ENCODE data around the gene FAM98A.

FAM98A gene

GRCh38 chr2:33589444-33589843, 9.7 kb downstream of the FAM98A start:
- no peak overlapping the region for H3K27ac ChIP-seq
- TF ChIP-seq, protein P1, sequence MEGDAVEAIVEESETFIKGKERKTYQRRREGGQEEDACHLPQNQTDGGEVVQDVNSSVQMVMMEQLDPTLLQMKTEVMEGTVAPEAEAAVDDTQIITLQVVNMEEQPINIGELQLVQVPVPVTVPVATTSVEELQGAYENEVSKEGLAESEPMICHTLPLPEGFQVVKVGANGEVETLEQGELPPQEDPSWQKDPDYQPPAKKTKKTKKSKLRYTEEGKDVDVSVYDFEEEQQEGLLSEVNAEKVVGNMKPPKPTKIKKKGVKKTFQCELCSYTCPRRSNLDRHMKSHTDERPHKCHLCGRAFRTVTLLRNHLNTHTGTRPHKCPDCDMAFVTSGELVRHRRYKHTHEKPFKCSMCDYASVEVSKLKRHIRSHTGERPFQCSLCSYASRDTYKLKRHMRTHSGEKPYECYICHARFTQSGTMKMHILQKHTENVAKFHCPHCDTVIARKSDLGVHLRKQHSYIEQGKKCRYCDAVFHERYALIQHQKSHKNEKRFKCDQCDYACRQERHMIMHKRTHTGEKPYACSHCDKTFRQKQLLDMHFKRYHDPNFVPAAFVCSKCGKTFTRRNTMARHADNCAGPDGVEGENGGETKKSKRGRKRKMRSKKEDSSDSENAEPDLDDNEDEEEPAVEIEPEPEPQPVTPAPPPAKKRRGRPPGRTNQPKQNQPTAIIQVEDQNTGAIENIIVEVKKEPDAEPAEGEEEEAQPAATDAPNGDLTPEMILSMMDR (conservative IDR thresholded peaks at IDR 0.05; ENCODE audit: low read depth): no peak
- ChIA-PET POLR2A (ENCODE audit: low non-redundant PET) (no interaction called here), CTCF (no interaction called here)
- no peak for DNase-seq (ENCODE audit: low spot score)

GRCh38 chr2:33588232-33588631, 10.9 kb downstream of the FAM98A start:
- POLR2A ChIA-PET (ENCODE audit: low non-redundant PET): no interaction called here
- DNase-seq (ENCODE audit: low spot score): no peak
- TF ChIP-seq, protein P1 (conservative IDR thresholded peaks at IDR 0.05; ENCODE audit: low read depth): no peak
- CTCF ChIA-PET: interaction anchor here (0.6 kb wide), 1 partner anchor 558 kb away, joined by 3 read pairs; no protein-coding TSS in a partner anchor
- no peak overlapping the region for H3K27ac ChIP-seq

GRCh38 chr2:33586766-33587165, 12.3 kb downstream of the FAM98A start:
- CTCF ChIA-PET: no interaction called here
- H3K27ac ChIP-seq: no peak overlapping the region
- TF ChIP-seq, protein P1 (conservative IDR thresholded peaks at IDR 0.05; ENCODE audit: low read depth): no peak
- POLR2A ChIA-PET (ENCODE audit: low non-redundant PET): no interaction called here
- DNase-seq (ENCODE audit: low spot score): no peak

- DNase-seq (ENCODE audit: low spot score): no peak
Observed at GRCh38 chr2:33583194-33583938, 15.7 kb downstream of the FAM98A start.

DNA sequence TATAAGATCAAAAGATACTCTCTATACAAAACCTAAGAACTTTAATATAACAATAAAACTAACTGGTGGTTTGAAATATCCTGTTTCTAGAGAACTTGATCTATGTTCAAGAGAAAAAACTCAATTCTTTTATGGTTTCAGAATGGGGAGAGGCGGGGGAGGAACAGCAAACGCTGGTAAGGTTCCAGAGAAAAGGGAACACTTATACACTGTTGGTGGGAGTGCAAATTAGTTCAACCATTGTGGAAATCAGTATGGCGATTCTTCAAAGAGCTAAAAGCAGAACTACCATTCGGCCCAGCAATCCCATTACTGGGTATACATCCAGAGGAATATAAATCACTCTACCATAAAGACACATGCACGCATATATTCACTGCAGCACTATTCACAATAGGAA, 17.2 kb downstream of the FAM98A start:
- TF ChIP-seq, protein P1 (conservative IDR thresholded peaks at IDR 0.05; ENCODE audit: low read depth): no peak
- ChIA-PET CTCF (no interaction called here), POLR2A (ENCODE audit: low non-redundant PET) (no interaction called here)
- no peak for DNase-seq (ENCODE audit: low spot score)
- H3K27ac ChIP-seq: no peak overlapping the region

More at GRCh38 chr2:33583194-33583938, 15.7 kb downstream of the FAM98A start:
- no peak overlapping the region for H3K27ac ChIP-seq
- TF ChIP-seq, protein P1 (conservative IDR thresholded peaks at IDR 0.05; ENCODE audit: low read depth): peak; percentile 88
- POLR2A ChIA-PET (ENCODE audit: low non-redundant PET): no interaction called here
- CTCF ChIA-PET: interaction anchor here (0.6 to 1.3 kb wide), 5 partner anchors 10 to 549 kb away, joined by 3 to 5 read pairs (median 3); no protein-coding TSS in a partner anchor

DNA sequence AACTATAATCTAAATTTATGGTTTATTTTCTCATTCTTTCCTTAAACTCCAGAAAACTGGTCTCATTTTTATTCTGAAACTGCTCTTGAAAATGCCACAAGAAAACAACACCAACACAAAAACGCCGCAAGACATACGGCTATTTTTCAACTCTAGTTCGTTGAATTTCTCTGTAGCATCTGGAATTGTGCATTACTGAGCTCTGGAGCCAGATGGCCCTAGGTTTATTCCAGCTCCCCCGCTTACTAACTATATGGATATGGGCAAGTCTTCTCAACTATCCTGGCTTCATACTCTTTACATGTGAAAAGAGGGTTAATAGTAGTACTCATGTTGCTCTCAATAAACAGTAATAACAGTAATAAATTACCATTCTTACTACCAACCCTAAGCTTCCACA, 19.9 kb downstream of the FAM98A start:
- H3K27ac ChIP-seq: no peak overlapping the region
- no peak for DNase-seq (ENCODE audit: low spot score)
- POLR2A ChIA-PET (ENCODE audit: low non-redundant PET): interaction anchor here (0.6 kb wide), 1 partner anchor 21 kb away, joined by 7 read pairs; no protein-coding TSS in a partner anchor
- TF ChIP-seq, protein P1 (conservative IDR thresholded peaks at IDR 0.05; ENCODE audit: low read depth): no peak
- CTCF ChIA-PET: interaction anchor here (0.5 kb wide), 1 partner anchor 637 kb away, joined by 3 read pairs; no protein-coding TSS in a partner anchor

Data from RWPE1 (cell line).